Astrocyte (in vitro differentiated cells and primary cell): ENCODE data around the gene TRMT112. TPM values are rescaled to one million over a fixed set of nuclear protein-coding genes. Genes with fewer than 3 reads are reported as not detected.

Source experiments
- DNase-seq: peaks from one replicate; pipeline ENCODE4 v3.0.0-alpha.2; 2010; ENCODE audit warnings: low read depth
- FAIRE-seq: peaks from 2 replicates; lab custom pipeline; 2011; peaks lifted over from hg19 to GRCh38; lab: Jason Lieb, UNC
- H2AFZ ChIP-seq: 2 replicates; pipeline ENCODE4 v1.6.0; 2012; ENCODE audit warnings: low read depth, low read length, inconsistent platforms
- H3K27ac ChIP-seq: 2 replicates; pipeline ENCODE4 v1.5.1; 2011; ENCODE audit warnings: low read depth, low read length, inconsistent platforms
- H3K27me3 ChIP-seq: 2 replicates; pipeline ENCODE4 v1.6.0; 2011; ENCODE audit warnings: low read length, inconsistent platforms; ENCODE audit not compliant: insufficient read depth
- H3K36me3 ChIP-seq: 2 replicates; pipeline ENCODE4 v1.5.1; 2011; ENCODE audit warnings: low read length, inconsistent platforms; ENCODE audit not compliant: insufficient read depth
- H3K4me1 ChIP-seq: 2 replicates; pipeline ENCODE4 v1.5.1; 2011; ENCODE audit warnings: low read length, inconsistent platforms; ENCODE audit not compliant: insufficient read depth
- H3K4me2 ChIP-seq: 2 replicates; pipeline ENCODE4 v1.6.0; 2012; ENCODE audit warnings: low read length, inconsistent platforms
- H3K4me3 ChIP-seq: 2 replicates; pipeline ENCODE4 v1.5.1; 2011; ENCODE audit warnings: low read depth, mild to moderate bottlenecking, low read length, inconsistent platforms; ENCODE audit not compliant: insufficient read depth
- H3K79me2 ChIP-seq: 2 replicates; pipeline ENCODE4 v1.6.0; 2012; ENCODE audit warnings: mild to moderate bottlenecking, low read length, inconsistent platforms; ENCODE audit not compliant: insufficient read depth
- H3K9ac ChIP-seq: 2 replicates; pipeline ENCODE4 v1.6.0; 2012; ENCODE audit warnings: mild to moderate bottlenecking, low read length, inconsistent platforms
- H3K9me3 ChIP-seq: 2 replicates; pipeline ENCODE4 v1.5.1; 2012; ENCODE audit warnings: low read depth, mild to moderate bottlenecking, low read length, inconsistent platforms; ENCODE audit not compliant: insufficient read depth
- H4K20me1 ChIP-seq: 2 replicates; pipeline ENCODE4 v1.6.0; 2012; ENCODE audit warnings: low read length, inconsistent platforms; ENCODE audit not compliant: insufficient read depth
- H3K27ac Mint-ChIP-seq: one replicate; pipeline ENCODE4 v1.8.0; 2021; ENCODE audit warnings: mild to moderate bottlenecking, mixed read lengths; ENCODE audit not compliant: unreplicated experiment
- H3K27me3 Mint-ChIP-seq: one replicate; pipeline ENCODE4 v1.8.0; 2021; ENCODE audit warnings: low read depth, mixed read lengths; ENCODE audit not compliant: unreplicated experiment
- H3K36me3 Mint-ChIP-seq: one replicate; pipeline ENCODE4 v1.8.0; 2021; ENCODE audit warnings: low read depth, mixed read lengths; ENCODE audit not compliant: unreplicated experiment
- H3K4me1 Mint-ChIP-seq: one replicate; pipeline ENCODE4 v1.8.0; 2021; ENCODE audit warnings: low read depth, mixed read lengths; ENCODE audit not compliant: unreplicated experiment
- H3K4me3 Mint-ChIP-seq: one replicate; pipeline ENCODE4 v1.8.0; 2021; ENCODE audit warnings: mild to moderate bottlenecking, moderate library complexity, mixed read lengths; ENCODE audit not compliant: unreplicated experiment
- H3K9me3 Mint-ChIP-seq: one replicate; pipeline ENCODE4 v1.8.0; 2021; ENCODE audit warnings: mild to moderate bottlenecking, mixed read lengths; ENCODE audit not compliant: unreplicated experiment
- EZH2 ChIP-seq: IDR thresholded peaks from 2 replicates; pipeline ENCODE4 v1.6.1; 2012; ENCODE audit warnings: mild to moderate bottlenecking, low read length, inconsistent platforms; ENCODE audit not compliant: insufficient read depth
- total RNA-seq: library from RNA; stranded (reverse); gene quantifications from 2 replicates; pipeline ENCODE4 v1.2.1, GENCODE V29; 2021
- TF ChIP-seq, protein P1 (sequence below): IDR thresholded peaks from 2 replicates; pipeline ENCODE4 v1.5.1; 2011; ENCODE audit warnings: low read depth, mild to moderate bottlenecking, inconsistent platforms, low read length, moderate library complexity; ENCODE audit not compliant: insufficient read depth

Gene TRMT112
- total RNA-seq, 1 donor from 2014 or later: 146 TPM

DNA sequence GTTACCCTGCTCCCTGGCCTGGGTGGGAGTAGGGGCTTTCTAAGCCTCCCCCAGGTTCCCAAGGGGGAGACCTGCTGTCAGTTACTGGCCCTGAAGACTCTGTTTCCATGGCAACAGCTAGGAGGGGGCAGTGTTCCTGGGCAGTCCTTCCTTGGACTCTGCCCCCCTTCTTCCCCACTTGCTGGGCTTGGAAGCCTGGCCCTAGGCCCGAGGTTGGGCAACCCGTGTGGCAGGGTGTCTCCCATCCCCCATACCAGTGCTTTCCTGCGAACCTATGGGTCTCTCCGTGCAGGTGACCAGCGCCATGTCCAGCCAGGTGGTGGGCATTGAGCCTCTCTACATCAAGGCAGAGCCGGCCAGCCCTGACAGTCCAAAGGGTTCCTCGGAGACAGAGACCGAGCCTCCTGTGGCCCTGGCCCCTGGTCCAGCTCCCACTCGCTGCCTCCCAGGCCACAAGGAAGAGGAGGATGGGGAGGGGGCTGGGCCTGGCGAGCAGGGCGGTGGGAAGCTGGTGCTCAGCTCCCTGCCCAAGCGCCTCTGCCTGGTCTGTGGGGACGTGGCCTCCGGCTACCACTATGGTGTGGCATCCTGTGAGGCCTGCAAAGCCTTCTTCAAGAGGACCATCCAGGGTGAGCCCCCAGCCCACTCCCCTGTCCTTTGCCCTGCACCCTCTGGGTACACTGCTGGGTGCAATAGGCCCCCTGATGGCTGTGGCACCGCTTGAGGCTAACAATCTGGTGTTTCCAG is 10.3 kb downstream of the TRMT112 start:
- Histone ChIP-seq H2AFZ (no peak overlapping the region), H3K27me3 (no peaks in the 10 kb centered on the region), H3K36me3 (no peaks in the 10 kb centered on the region), H3K9me3 (no peaks in the 10 kb centered on the region), H4K20me1 (peaks cover 6% of the 10 kb centered on the region), H3K4me1 (peaks cover 12% of the 10 kb centered on the region), H3K27ac (no peak overlapping the region), H3K79me2 (peaks cover 24% of the 10 kb centered on the region), H3K9ac (no peak overlapping the region), H3K4me3 (no peak overlapping the region), H3K4me2 (peak overlapping the region; percentile 95)
- peaks cover 2% of the 10 kb centered on the region for H3K4me1 Mint-ChIP-seq
- H3K36me3 Mint-ChIP-seq: no peaks in the 10 kb centered on the region
- peak overlapping the region; percentile 94 for H3K4me3 Mint-ChIP-seq
- H3K27ac Mint-ChIP-seq: no peak overlapping the region
- TF ChIP-seq, protein P1, sequence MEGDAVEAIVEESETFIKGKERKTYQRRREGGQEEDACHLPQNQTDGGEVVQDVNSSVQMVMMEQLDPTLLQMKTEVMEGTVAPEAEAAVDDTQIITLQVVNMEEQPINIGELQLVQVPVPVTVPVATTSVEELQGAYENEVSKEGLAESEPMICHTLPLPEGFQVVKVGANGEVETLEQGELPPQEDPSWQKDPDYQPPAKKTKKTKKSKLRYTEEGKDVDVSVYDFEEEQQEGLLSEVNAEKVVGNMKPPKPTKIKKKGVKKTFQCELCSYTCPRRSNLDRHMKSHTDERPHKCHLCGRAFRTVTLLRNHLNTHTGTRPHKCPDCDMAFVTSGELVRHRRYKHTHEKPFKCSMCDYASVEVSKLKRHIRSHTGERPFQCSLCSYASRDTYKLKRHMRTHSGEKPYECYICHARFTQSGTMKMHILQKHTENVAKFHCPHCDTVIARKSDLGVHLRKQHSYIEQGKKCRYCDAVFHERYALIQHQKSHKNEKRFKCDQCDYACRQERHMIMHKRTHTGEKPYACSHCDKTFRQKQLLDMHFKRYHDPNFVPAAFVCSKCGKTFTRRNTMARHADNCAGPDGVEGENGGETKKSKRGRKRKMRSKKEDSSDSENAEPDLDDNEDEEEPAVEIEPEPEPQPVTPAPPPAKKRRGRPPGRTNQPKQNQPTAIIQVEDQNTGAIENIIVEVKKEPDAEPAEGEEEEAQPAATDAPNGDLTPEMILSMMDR: no peak
- TF ChIP-seq EZH2: no peak
- no peaks in the 10 kb centered on the region for H3K27me3 Mint-ChIP-seq
- no peaks in the 10 kb centered on the region for H3K9me3 Mint-ChIP-seq
- FAIRE-seq (no peak), DNase-seq (no peak)

- Mint-ChIP-seq H3K9me3 (no peaks in the 10 kb centered on the region), H3K4me1 (peaks cover 2% of the 10 kb centered on the region), H3K4me3 (peak overlapping the region; percentile 94), H3K27ac (peak overlapping the region; percentile 80), H3K36me3 (no peaks in the 10 kb centered on the region), H3K27me3 (peaks cover 5% of the 10 kb centered on the region)
- Histone ChIP-seq H2AFZ (peak overlapping the region; percentile 63), H3K27ac (no peak overlapping the region), H3K9me3 (no peaks in the 10 kb centered on the region), H3K27me3 (peaks cover 2% of the 10 kb centered on the region), H3K4me2 (peak overlapping the region; percentile 95), H3K4me1 (peaks cover 12% of the 10 kb centered on the region), H3K36me3 (no peaks in the 10 kb centered on the region), H3K9ac (peak overlapping the region; percentile 78), H3K4me3 (peak overlapping the region; percentile 73), H3K79me2 (peaks cover 24% of the 10 kb centered on the region), H4K20me1 (peaks cover 6% of the 10 kb centered on the region)
- FAIRE-seq (no peak), DNase-seq (no peak)
- TF ChIP-seq, protein P1: no peak
- no peak for TF ChIP-seq EZH2
Observed at GRCh38 chr11:64306563-64306875, 10.8 kb downstream of the TRMT112 start.
